Type B pancreatic cell (in vitro differentiated cells): Measurements from ENCODE around the gene AKR1D1. TPM values are rescaled to one million over a fixed set of nuclear protein-coding genes. Genes with fewer than 3 reads are reported as not detected.

ENCODE experiments used
- DNase-seq: peaks from one replicate; pipeline ENCODE4 v3.0.0; 2021; ENCODE audit warnings: mixed read lengths; ENCODE audit not compliant: unreplicated experiment; ENCODE audit errors: extremely low spot score
- H3K27ac Mint-ChIP-seq: 2 replicates; pipeline ENCODE4 v1.8.0; 2021; ENCODE audit warnings: mild to moderate bottlenecking, mixed read lengths
- H3K27me3 Mint-ChIP-seq: 2 replicates; pipeline ENCODE4 v1.8.0; 2021; ENCODE audit warnings: mixed read lengths
- H3K36me3 Mint-ChIP-seq: 2 replicates; pipeline ENCODE4 v1.8.0; 2021; ENCODE audit warnings: mixed read lengths
- H3K4me1 Mint-ChIP-seq: one replicate; pipeline ENCODE4 v1.8.0; 2021; ENCODE audit warnings: mixed read lengths; ENCODE audit not compliant: unreplicated experiment
- H3K4me3 Mint-ChIP-seq: 2 replicates; pipeline ENCODE4 v1.8.0; 2021; ENCODE audit warnings: mild to moderate bottlenecking, mixed read lengths
- H3K9me3 Mint-ChIP-seq: 2 replicates; pipeline ENCODE4 v1.8.0; 2021; ENCODE audit warnings: mixed read lengths
- CTCF ChIP-seq: fragments of 200-600 bp; sonication (generic); conservative IDR thresholded peaks from 2 replicates; pipeline ENCODE4 v1.5.0; 2021; ENCODE audit warnings: antibody characterized with exemption, mild to moderate bottlenecking
- total RNA-seq: library from RNA; stranded (reverse); gene quantifications from 2 replicates; pipeline ENCODE4 v1.2.1, GENCODE V29; 2021; ENCODE audit warnings: low replicate concordance

The AKR1D1 gene
- total RNA-seq, 1 donor from 2014 or later: not detected

GRCh38 chr7:138064856-138065357, 11.4 kb upstream of the AKR1D1 start:
- Mint-ChIP-seq H3K27me3 (no peaks in the 10 kb centered on the region), H3K36me3 (no peaks in the 10 kb centered on the region), H3K4me3 (no peak overlapping the region), H3K4me1 (no peaks in the 10 kb centered on the region), H3K9me3 (no peaks in the 10 kb centered on the region), H3K27ac (no peak overlapping the region)
- no peak for TF ChIP-seq CTCF
- DNase-seq: no peak

GRCh38 chr7:138065827-138066226, 10.4 kb upstream of the AKR1D1 start:
- Mint-ChIP-seq H3K36me3 (no peaks in the 10 kb centered on the region), H3K27ac (no peak overlapping the region), H3K27me3 (no peaks in the 10 kb centered on the region), H3K9me3 (no peaks in the 10 kb centered on the region), H3K4me3 (no peak overlapping the region), H3K4me1 (no peaks in the 10 kb centered on the region)
- no peak for TF ChIP-seq CTCF
- no peak for DNase-seq

GRCh38 chr7:138066954-138067394, 9.3 kb upstream of the AKR1D1 start:
- Mint-ChIP-seq H3K27me3 (no peaks in the 10 kb centered on the region), H3K4me1 (no peaks in the 10 kb centered on the region), H3K27ac (no peak overlapping the region), H3K4me3 (no peak overlapping the region), H3K9me3 (no peaks in the 10 kb centered on the region), H3K36me3 (no peaks in the 10 kb centered on the region)
- no peak for TF ChIP-seq CTCF
- DNase-seq: no peak

GRCh38 chr7:138067774-138068173, 8.5 kb upstream of the AKR1D1 start:
- no peaks in the 10 kb centered on the region for H3K9me3 Mint-ChIP-seq
- no peak overlapping the region for H3K27ac Mint-ChIP-seq
- H3K36me3 Mint-ChIP-seq: no peaks in the 10 kb centered on the region
- H3K27me3 Mint-ChIP-seq: no peaks in the 10 kb centered on the region
- H3K4me1 Mint-ChIP-seq: no peaks in the 10 kb centered on the region
- DNase-seq: no peak
- no peak for TF ChIP-seq CTCF
- no peak overlapping the region for H3K4me3 Mint-ChIP-seq

- H3K4me1 Mint-ChIP-seq: no peaks in the 10 kb centered on the region
- DNase-seq: no peak
- no peak overlapping the region for H3K4me3 Mint-ChIP-seq
- no peak for TF ChIP-seq CTCF
- H3K27ac Mint-ChIP-seq: no peak overlapping the region
- H3K9me3 Mint-ChIP-seq: peaks cover 8% of the 10 kb centered on the region
- no peaks in the 10 kb centered on the region for H3K27me3 Mint-ChIP-seq
- H3K36me3 Mint-ChIP-seq: peaks cover 3% of the 10 kb centered on the region
These were observed 5.4 kb upstream of the AKR1D1 start for GRCh38 chr7:138070908-138071307.

- H3K27me3 Mint-ChIP-seq: no peaks in the 10 kb centered on the region
- no peak for DNase-seq
- H3K4me1 Mint-ChIP-seq: no peaks in the 10 kb centered on the region
- H3K36me3 Mint-ChIP-seq: peaks cover 3% of the 10 kb centered on the region
- no peak overlapping the region for H3K4me3 Mint-ChIP-seq
- no peak overlapping the region for H3K27ac Mint-ChIP-seq
- no peak for TF ChIP-seq CTCF
- H3K9me3 Mint-ChIP-seq: peaks cover 8% of the 10 kb centered on the region
These were observed 3.5 kb upstream of the AKR1D1 start for GRCh38 chr7:138072726-138073125.
